ENCODE results near the gene CFAP20DC. TPM values are rescaled to one million over a fixed set of nuclear protein-coding genes. Genes with fewer than 3 reads are reported as not detected.
"Not testable (repeated sequence)": the region's sequence is repeated elsewhere in the genome, so short reads cannot be mapped to it uniquely, and the experiment has no call there.

The CFAP20DC gene
- total RNA-seq, 2 experiments from 2014 or later: 1.0 to 1.4 TPM

GRCh38 chr3:58708983-58709382 is 340.8 kb downstream of the CFAP20DC start:
- H3K9me3 Mint-ChIP-seq (ENCODE audit: low read depth); H3K27me3 Mint-ChIP-seq; H3K4me1 Mint-ChIP-seq; H3K27ac Mint-ChIP-seq; H3K4me3 Mint-ChIP-seq; H3K36me3 Mint-ChIP-seq; ATAC-seq; CTCF ChIA-PET; DNase-seq: not testable (repeated sequence)

GRCh38 chr3:58708116-58708791 is 341.6 kb downstream of the CFAP20DC start:
- H3K36me3 Mint-ChIP-seq: no peaks in the 10 kb centered on the region
- CTCF ChIA-PET: no interaction called here
- no peaks in the 10 kb centered on the region for H3K4me1 Mint-ChIP-seq
- H3K4me3 Mint-ChIP-seq: no peak overlapping the region
- H3K9me3 Mint-ChIP-seq (ENCODE audit: low read depth): no peaks in the 10 kb centered on the region
- H3K27ac Mint-ChIP-seq: no peak overlapping the region
- no peaks in the 10 kb centered on the region for H3K27me3 Mint-ChIP-seq
- DNase-seq (no peak), ATAC-seq (no peak)

GRCh38 chr3:58707390-58707930 is 342.4 kb downstream of the CFAP20DC start:
- no peak overlapping the region for H3K4me3 Mint-ChIP-seq
- H3K4me1 Mint-ChIP-seq: no peaks in the 10 kb centered on the region
- DNase-seq (no peak), ATAC-seq (no peak)
- no peaks in the 10 kb centered on the region for H3K9me3 Mint-ChIP-seq (ENCODE audit: low read depth)
- H3K27me3 Mint-ChIP-seq: no peaks in the 10 kb centered on the region
- no peak overlapping the region for H3K27ac Mint-ChIP-seq
- no peaks in the 10 kb centered on the region for H3K36me3 Mint-ChIP-seq
- CTCF ChIA-PET: no interaction called here

GRCh38 chr3:58706395-58707167 is 343.2 kb downstream of the CFAP20DC start:
- CTCF ChIA-PET: no interaction called here

GRCh38 chr3:58704745-58705144 is 345.1 kb downstream of the CFAP20DC start:
- Mint-ChIP-seq H3K36me3 (no peaks in the 10 kb centered on the region), H3K4me1 (no peaks in the 10 kb centered on the region), H3K27me3 (peaks cover 10% of the 10 kb centered on the region), H3K9me3 (ENCODE audit: low read depth) (no peaks in the 10 kb centered on the region), H3K4me3 (no peak overlapping the region), H3K27ac (no peak overlapping the region)
- ATAC-seq (no peak), DNase-seq (no peak)
- CTCF ChIA-PET: interaction anchor here (2.4 kb wide), 1 partner anchor 10 kb away, joined by 8 read pairs; no protein-coding TSS in a partner anchor

More at GRCh38 chr3:58706395-58707167, 343.2 kb downstream of the CFAP20DC start:
- ATAC-seq (no peak), DNase-seq (no peak)
- no peak overlapping the region for H3K4me3 Mint-ChIP-seq
- H3K27ac Mint-ChIP-seq: no peak overlapping the region
- no peaks in the 10 kb centered on the region for H3K9me3 Mint-ChIP-seq (ENCODE audit: low read depth)
- no peaks in the 10 kb centered on the region for H3K36me3 Mint-ChIP-seq
- no peaks in the 10 kb centered on the region for H3K4me1 Mint-ChIP-seq
- peaks cover 2% of the 10 kb centered on the region for H3K27me3 Mint-ChIP-seq

GRCh38 chr3:58704304-58704703 is 345.5 kb downstream of the CFAP20DC start:
- ATAC-seq; H3K36me3 Mint-ChIP-seq; H3K4me1 Mint-ChIP-seq; H3K27ac Mint-ChIP-seq; H3K9me3 Mint-ChIP-seq (ENCODE audit: low read depth); H3K4me3 Mint-ChIP-seq; DNase-seq: not testable (repeated sequence)
- H3K27me3 Mint-ChIP-seq: peaks cover 10% of the 10 kb centered on the region
- CTCF ChIA-PET: interaction anchor here (2.4 kb wide), 1 partner anchor 10 kb away, joined by 8 read pairs; no protein-coding TSS in a partner anchor

- Mint-ChIP-seq H3K9me3 (ENCODE audit: low read depth) (peaks cover 1% of the 10 kb centered on the region), H3K27me3 (peaks cover 10% of the 10 kb centered on the region), H3K4me3 (no peak overlapping the region), H3K27ac (no peak overlapping the region), H3K36me3 (no peaks in the 10 kb centered on the region), H3K4me1 (peaks cover 14% of the 10 kb centered on the region)
- ATAC-seq (no peak), DNase-seq (no peak)
- CTCF ChIA-PET: no interaction called here
Measured at GRCh38 chr3:58698246-58698645, 351.6 kb downstream of the CFAP20DC start.

GRCh38 chr3:58697561-58697960 is 352.3 kb downstream of the CFAP20DC start:
- H3K9me3 Mint-ChIP-seq (ENCODE audit: low read depth): peaks cover 1% of the 10 kb centered on the region

GRCh38 chr3:58696813-58697212 is 353.0 kb downstream of the CFAP20DC start:
- not testable (repeated sequence) for H3K4me3 Mint-ChIP-seq; H3K27ac Mint-ChIP-seq; DNase-seq; H3K36me3 Mint-ChIP-seq; H3K27me3 Mint-ChIP-seq; H3K9me3 Mint-ChIP-seq (ENCODE audit: low read depth); ATAC-seq
- H3K4me1 Mint-ChIP-seq: peaks cover 14% of the 10 kb centered on the region
- CTCF ChIA-PET: interaction anchor here (0.9 kb wide), 1 partner anchor 458 kb away, joined by 3 read pairs; no protein-coding TSS in a partner anchor

More at GRCh38 chr3:58697561-58697960, 352.3 kb downstream of the CFAP20DC start:
- CTCF ChIA-PET: no interaction called here
- DNase-seq: no peak
- peaks cover 14% of the 10 kb centered on the region for H3K4me1 Mint-ChIP-seq
- ATAC-seq: no peak
- H3K27ac Mint-ChIP-seq: no peak overlapping the region
- H3K36me3 Mint-ChIP-seq: no peaks in the 10 kb centered on the region
- H3K27me3 Mint-ChIP-seq: peaks cover 10% of the 10 kb centered on the region
- no peak overlapping the region for H3K4me3 Mint-ChIP-seq

GRCh38 chr3:58696093-58696492 is 353.7 kb downstream of the CFAP20DC start:
- Mint-ChIP-seq H3K4me3 (no peak overlapping the region), H3K4me1 (peaks cover 14% of the 10 kb centered on the region), H3K27ac (no peak overlapping the region), H3K36me3 (no peaks in the 10 kb centered on the region), H3K9me3 (ENCODE audit: low read depth) (peaks cover 4% of the 10 kb centered on the region), H3K27me3 (peaks cover 6% of the 10 kb centered on the region)
- ATAC-seq (no peak), DNase-seq (no peak)
- CTCF ChIA-PET: no interaction called here

GRCh38 chr3:58695284-58695683 is 354.5 kb downstream of the CFAP20DC start:
- H3K9me3 Mint-ChIP-seq (ENCODE audit: low read depth); H3K27ac Mint-ChIP-seq; ATAC-seq: not testable (repeated sequence)

GRCh38 chr3:58693940-58694850 is 355.6 kb downstream of the CFAP20DC start:
- peak; percentile 45 for ATAC-seq
- Mint-ChIP-seq H3K36me3 (no peaks in the 10 kb centered on the region), H3K9me3 (ENCODE audit: low read depth) (peaks cover 7% of the 10 kb centered on the region), H3K4me1 (peaks cover 14% of the 10 kb centered on the region), H3K27me3 (no peaks in the 10 kb centered on the region), H3K27ac (no peak overlapping the region), H3K4me3 (no peak overlapping the region)
- no peak for DNase-seq
- CTCF ChIA-PET: interaction anchor here (0.7 to 2.0 kb wide), 2 partner anchors 10 to 129 kb away, joined by 3 to 8 read pairs; no protein-coding TSS in a partner anchor

More at GRCh38 chr3:58695284-58695683, 354.5 kb downstream of the CFAP20DC start:
- H3K36me3 Mint-ChIP-seq, DNase-seq, H3K27me3 Mint-ChIP-seq, H3K4me3 Mint-ChIP-seq: not testable (repeated sequence)
- CTCF ChIA-PET: interaction anchor here (2.0 kb wide), 1 partner anchor 8 kb away, joined by 8 read pairs; no protein-coding TSS in a partner anchor
- H3K4me1 Mint-ChIP-seq: peaks cover 14% of the 10 kb centered on the region

- DNase-seq (no peak), ATAC-seq (no peak)
- Mint-ChIP-seq H3K36me3 (no peaks in the 10 kb centered on the region), H3K27ac (no peak overlapping the region), H3K4me1 (peaks cover 11% of the 10 kb centered on the region), H3K9me3 (ENCODE audit: low read depth) (peaks cover 7% of the 10 kb centered on the region), H3K27me3 (no peaks in the 10 kb centered on the region), H3K4me3 (no peak overlapping the region)
- CTCF ChIA-PET: no interaction called here
Measured at GRCh38 chr3:58692484-58692883, 357.3 kb downstream of the CFAP20DC start.
